Measurements from ENCODE around the gene PNP.

Gene PNP

DNA sequence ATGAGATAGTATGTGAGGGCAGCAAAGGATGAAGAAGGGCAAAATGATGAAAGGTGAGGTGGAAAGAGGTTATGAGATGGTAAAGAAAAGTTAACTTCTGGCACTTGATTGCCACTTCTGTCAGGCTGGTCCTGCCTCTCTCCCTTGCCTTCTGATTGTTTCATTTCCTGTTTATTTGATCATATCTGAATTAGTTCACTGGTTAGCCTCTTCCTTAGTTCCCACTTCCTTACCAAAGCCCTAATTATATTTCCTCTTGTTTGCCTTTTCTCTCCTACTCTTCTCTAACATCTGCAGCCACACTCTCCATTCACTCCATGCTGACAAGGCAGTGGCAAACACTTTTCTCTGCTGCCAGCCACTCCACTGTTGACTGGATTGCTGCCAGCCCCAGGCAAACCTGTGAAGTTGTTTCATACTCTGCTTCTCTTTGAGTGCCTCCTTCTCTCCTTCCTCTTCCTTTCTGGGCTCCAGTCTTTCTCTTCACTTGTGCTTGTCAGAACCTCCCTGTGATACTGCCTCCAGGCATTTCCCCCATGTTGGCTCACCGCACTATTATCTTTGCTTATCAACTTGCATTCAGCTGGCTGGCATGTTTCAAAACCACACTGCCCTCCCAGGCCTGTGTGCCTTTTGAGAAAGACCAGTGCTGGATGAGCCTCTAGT is 8.1 kb downstream of the PNP start:
- TF ChIP-seq, protein P1, sequence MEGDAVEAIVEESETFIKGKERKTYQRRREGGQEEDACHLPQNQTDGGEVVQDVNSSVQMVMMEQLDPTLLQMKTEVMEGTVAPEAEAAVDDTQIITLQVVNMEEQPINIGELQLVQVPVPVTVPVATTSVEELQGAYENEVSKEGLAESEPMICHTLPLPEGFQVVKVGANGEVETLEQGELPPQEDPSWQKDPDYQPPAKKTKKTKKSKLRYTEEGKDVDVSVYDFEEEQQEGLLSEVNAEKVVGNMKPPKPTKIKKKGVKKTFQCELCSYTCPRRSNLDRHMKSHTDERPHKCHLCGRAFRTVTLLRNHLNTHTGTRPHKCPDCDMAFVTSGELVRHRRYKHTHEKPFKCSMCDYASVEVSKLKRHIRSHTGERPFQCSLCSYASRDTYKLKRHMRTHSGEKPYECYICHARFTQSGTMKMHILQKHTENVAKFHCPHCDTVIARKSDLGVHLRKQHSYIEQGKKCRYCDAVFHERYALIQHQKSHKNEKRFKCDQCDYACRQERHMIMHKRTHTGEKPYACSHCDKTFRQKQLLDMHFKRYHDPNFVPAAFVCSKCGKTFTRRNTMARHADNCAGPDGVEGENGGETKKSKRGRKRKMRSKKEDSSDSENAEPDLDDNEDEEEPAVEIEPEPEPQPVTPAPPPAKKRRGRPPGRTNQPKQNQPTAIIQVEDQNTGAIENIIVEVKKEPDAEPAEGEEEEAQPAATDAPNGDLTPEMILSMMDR (IDR thresholded peaks at IDR 0.05): no peak

DNA sequence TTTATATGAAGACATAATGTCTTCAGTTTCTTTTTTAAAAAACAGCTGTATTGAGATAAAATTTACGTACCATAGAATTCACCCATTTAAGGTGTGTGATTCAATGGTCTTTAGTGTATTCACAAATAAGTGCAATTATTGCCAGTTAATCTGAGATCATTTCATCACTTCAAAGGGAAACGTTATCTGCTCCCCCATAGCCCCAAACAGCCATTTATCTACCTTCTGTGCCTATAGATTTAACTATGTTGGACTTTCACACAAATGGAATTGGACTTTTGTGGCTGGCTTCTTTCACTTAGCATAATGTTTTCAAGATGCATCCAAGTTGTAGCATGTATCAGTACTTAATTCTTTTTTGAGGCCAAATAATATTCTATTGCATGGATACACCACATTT is 9.7 kb downstream of the PNP start:
- TF ChIP-seq, protein P1 (IDR thresholded peaks at IDR 0.05): no peak

DNA sequence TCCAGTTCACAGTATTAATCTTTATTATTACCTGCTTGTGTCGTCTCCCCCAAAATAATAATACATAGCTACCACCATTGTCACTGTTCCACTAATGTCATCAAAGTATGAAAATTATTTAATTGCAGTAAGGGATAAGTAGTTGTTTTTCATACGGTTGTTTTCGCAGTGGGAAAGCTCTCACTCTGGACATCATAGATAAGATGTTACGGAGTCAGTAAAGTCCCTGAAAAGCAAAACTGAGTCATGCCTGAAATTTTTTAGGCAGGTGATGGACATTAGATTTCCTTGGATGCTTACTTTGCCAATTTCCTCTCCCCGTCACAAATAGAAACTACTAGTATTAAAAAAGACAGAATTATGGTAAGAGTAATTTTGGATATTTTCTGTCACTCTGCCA is 13.2 kb downstream of the PNP start:
- TF ChIP-seq, protein P1 (IDR thresholded peaks at IDR 0.05): no peak

DNA sequence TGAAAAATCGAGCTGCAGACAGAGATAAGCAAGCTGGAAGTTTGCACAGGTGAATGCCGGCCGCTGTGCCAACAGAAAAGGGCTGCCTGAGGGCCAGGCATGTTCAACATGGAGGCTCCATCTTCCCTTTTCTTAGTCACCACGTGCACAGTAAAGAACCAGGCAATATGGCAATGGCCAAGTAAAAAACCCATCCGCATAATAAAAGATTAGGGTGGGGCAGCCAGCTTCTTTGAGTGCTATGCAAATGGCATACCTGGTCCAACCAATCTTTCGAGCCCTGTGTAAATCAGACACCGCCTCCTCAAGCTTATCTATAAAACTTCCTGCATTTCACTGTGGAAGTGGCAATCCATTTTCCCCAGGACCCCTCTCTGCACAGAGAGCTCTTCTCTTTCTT is 16.7 kb downstream of the PNP start:
- TF ChIP-seq, protein P1 (IDR thresholded peaks at IDR 0.05): no peak

DNA sequence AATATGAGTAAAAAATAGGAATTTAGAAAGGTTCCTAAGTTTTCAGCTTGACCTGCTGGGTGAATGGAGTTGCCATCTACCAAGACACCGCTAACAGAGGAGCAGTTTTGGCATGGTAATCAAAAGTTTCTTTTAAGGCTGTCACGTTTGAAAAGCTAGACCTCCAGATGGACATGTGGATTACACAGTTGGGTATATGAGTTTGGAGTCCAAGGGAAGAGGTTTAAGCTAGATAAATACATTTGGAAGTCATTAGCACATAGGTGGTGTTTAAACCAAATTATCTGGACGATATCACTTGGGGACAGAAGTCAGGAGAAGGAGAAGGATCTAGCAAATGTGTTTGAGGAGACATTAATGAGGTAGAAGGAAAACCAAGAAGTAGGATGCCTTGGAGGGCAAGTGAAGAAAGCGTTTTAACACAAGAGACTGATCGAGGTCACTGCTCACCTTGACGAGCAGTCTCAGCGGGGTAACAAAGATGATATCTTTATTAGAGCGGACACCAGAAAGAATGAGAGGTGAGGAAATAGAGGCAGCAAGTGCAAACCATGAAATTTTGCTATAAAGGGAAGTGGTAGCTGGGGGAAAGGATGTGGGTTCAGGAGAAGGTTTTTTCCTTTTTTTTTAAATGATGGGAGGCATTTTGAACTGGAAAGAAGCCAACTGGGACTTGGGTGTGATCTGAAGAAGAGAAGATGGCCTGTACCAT is 17.6 kb downstream of the PNP start:
- TF ChIP-seq, protein P1 (IDR thresholded peaks at IDR 0.05): no peak

DNA sequence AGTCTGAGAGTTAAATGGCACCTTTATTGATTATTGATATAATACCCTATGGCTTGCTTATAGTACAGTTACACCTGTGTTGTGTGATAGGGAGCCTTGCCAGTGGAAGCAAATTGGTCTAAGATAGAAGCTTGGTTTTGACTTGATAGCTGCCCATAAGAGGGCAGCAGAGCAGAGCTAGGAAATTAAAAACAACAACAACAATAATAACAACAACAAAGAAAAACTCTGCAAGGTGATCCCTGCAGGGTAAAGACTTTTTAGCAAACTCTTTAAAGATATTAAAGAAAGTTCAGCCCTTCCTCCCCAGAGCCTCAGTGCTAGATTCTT is 18.2 kb downstream of the PNP start:
- TF ChIP-seq, protein P1 (IDR thresholded peaks at IDR 0.05): no peak

DNA sequence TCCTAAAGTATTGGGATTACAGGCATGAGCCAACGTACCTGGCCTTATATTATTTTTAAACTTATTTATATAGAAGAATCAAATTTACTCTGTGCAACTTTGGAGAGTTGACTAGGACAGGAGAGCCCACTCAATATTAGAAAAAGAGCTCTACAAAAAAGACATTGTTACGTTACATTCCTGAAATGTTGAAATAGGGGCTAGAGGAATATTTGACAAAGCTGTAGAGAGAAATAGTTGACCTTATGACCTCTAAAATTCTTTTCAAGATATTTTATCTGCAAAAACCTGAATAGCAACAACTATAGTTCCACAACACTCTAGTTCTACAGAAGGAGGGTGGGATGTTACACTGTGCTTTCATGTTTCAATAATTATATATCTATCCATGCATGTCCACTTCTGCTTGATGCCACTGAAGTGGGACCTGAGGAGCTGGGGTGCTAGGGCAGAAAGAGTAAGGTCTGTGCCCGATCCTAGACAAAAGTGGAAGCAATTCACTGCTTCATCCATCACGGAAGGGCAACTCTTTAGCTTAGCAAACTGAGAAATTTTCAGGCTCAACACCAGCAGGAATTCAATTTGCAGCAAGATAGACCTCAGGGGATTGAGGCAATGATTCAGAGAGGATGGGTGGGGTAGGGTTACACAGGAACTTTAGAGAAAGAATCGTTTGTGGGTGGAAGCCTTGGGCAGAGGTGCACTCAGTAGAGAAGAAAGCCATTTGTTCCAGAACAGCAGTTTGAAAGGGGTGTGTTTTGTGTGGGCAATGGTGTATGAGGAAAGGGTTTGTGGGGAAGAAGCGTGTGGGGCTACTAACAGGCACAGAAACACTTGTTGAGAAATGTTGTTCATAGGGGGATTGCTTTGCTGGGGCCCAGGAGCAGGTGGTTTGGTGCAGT is 20.1 kb downstream of the PNP start:
- TF ChIP-seq, protein P1 (IDR thresholded peaks at IDR 0.05): no peak
